Islet of Langerhans (tissue), 1 donor: ENCODE measurements around the gene ADPRM.

Experiments used
- FAIRE-seq: peaks from one replicate; lab custom pipeline; 2011; peaks lifted over from hg19 to GRCh38; lab: Jason Lieb, UNC

Gene ADPRM

GRCh38 chr17:10741416-10742135, 44.2 kb downstream of the ADPRM start:
- no peak for FAIRE-seq

GRCh38 chr17:10742431-10742830, 45.0 kb downstream of the ADPRM start:
- FAIRE-seq, result no peak

- no peak for FAIRE-seq
These were observed 46.1 kb downstream of the ADPRM start for GRCh38 chr17:10743316-10744009.

- no peak for FAIRE-seq
These were observed 47.2 kb downstream of the ADPRM start for GRCh38 chr17:10744501-10745000.

GRCh38 chr17:10745231-10745630, 47.8 kb downstream of the ADPRM start:
- no peak for FAIRE-seq

- no peak for FAIRE-seq
These were observed 51.3 kb downstream of the ADPRM start for GRCh38 chr17:10748531-10749181.

- FAIRE-seq, result no peak
These were observed 52.8 kb downstream of the ADPRM start for GRCh38 chr17:10750210-10750609.

- no peak for FAIRE-seq
These were observed 54.2 kb downstream of the ADPRM start for GRCh38 chr17:10751563-10751962.

GRCh38 chr17:10752696-10753095, 55.3 kb downstream of the ADPRM start:
- FAIRE-seq, result no peak

- no peak for FAIRE-seq
These were observed 56.7 kb downstream of the ADPRM start for GRCh38 chr17:10754109-10754508.

GRCh38 chr17:10754861-10755591, 57.6 kb downstream of the ADPRM start:
- no peak for FAIRE-seq

- FAIRE-seq, result no peak
These were observed 58.3 kb downstream of the ADPRM start for GRCh38 chr17:10755592-10756127.

- no peak for FAIRE-seq
These were observed 58.8 kb downstream of the ADPRM start for GRCh38 chr17:10756185-10756584.

- FAIRE-seq, result no peak
These were observed 59.2 kb downstream of the ADPRM start for GRCh38 chr17:10756619-10757018.

- no peak for FAIRE-seq
These were observed 59.7 kb downstream of the ADPRM start for GRCh38 chr17:10757067-10757466.

GRCh38 chr17:10757647-10758046, 60.3 kb downstream of the ADPRM start:
- no peak for FAIRE-seq

GRCh38 chr17:10758062-10758461, 60.7 kb downstream of the ADPRM start:
- no peak for FAIRE-seq
